Right renal pelvis (tissue), 4 donors: ENCODE data around the gene CXCL3. TPM values are rescaled to one million over a fixed set of nuclear protein-coding genes. Genes with fewer than 3 reads are reported as not detected.
"Not testable (repeated sequence)": the region's sequence is repeated elsewhere in the genome, so short reads cannot be mapped to it uniquely, and the experiment has no call there.

ENCODE experiments used
- DNase-seq, 4 donors: peaks; one replicate each; pipeline ENCODE4 v3.0.0-alpha.2; 2013; ENCODE audit warnings: low read depth in 4 of 4, low spot score in 3 of 4, missing footprints in 1 of 4
- polyA plus RNA-seq, 4 donors: library from polyadenylated mRNA; unstranded; fragments of 120-200 nt; gene quantifications; one replicate each; pipeline ENCODE4 v1.2.1, GENCODE V29; 2013; ENCODE audit not compliant: insufficient read length in 4 of 4

CXCL3 gene
- polyA plus RNA-seq: under 1 TPM; 0.09 to 0.36 (median 0.31) TPM

- peak; percentile 12 to 25 (median 19) for DNase-seq
Observed at GRCh38 chr4:74038425-74039314, at the start of gene CXCL3. CXCL3 (minus strand) TSS chr4:74038689; CDS start chr4:74038611, 78 bp downstream.

- DNase-seq: no peak
Observed at GRCh38 chr4:74087481-74087880, 49.0 kb upstream of the CXCL3 start.

GRCh38 chr4:74085669-74086068, 47.2 kb upstream of the CXCL3 start:
- DNase-seq: no peak

GRCh38 chr4:74084984-74085383, 46.5 kb upstream of the CXCL3 start:
- DNase-seq: no peak

GRCh38 chr4:74083546-74083945, 45.1 kb upstream of the CXCL3 start:
- no peak for DNase-seq

- DNase-seq: no peak
Observed at GRCh38 chr4:74081035-74081434, 42.5 kb upstream of the CXCL3 start.

- DNase-seq: not testable (repeated sequence)
Observed at GRCh38 chr4:74080351-74080750, 41.9 kb upstream of the CXCL3 start.

GRCh38 chr4:74079024-74079423, 40.5 kb upstream of the CXCL3 start:
- DNase-seq: not testable (repeated sequence)

GRCh38 chr4:74073358-74073757, 34.9 kb upstream of the CXCL3 start:
- DNase-seq: no peak

GRCh38 chr4:74072739-74073138, 34.2 kb upstream of the CXCL3 start:
- DNase-seq: no peak

GRCh38 chr4:74067586-74067985, 29.1 kb upstream of the CXCL3 start:
- DNase-seq: no peak

GRCh38 chr4:74066232-74066631, 27.7 kb upstream of the CXCL3 start:
- DNase-seq: no peak

- no peak for DNase-seq
Observed at GRCh38 chr4:74065115-74065642, 26.7 kb upstream of the CXCL3 start.

GRCh38 chr4:74063859-74064258, 25.4 kb upstream of the CXCL3 start:
- no peak for DNase-seq

- no peak for DNase-seq
Observed at GRCh38 chr4:74062953-74063352, 24.5 kb upstream of the CXCL3 start.

- DNase-seq: no peak
Observed at GRCh38 chr4:74061430-74061829, 22.9 kb upstream of the CXCL3 start.

- DNase-seq: no peak
Observed at GRCh38 chr4:74059161-74059829, 20.8 kb upstream of the CXCL3 start.

GRCh38 chr4:74058048-74058651, 19.7 kb upstream of the CXCL3 start:
- no peak for DNase-seq

- DNase-seq: no peak
Observed at GRCh38 chr4:74057588-74057987, 19.1 kb upstream of the CXCL3 start.

- no peak for DNase-seq
Observed at GRCh38 chr4:74056858-74057562, 18.5 kb upstream of the CXCL3 start.
